Measurements from ENCODE around the gene FEZ2. TPM values are rescaled to one million over a fixed set of nuclear protein-coding genes. Genes with fewer than 3 reads are reported as not detected.

Gene FEZ2
- total and polyA plus RNA-seq, 2 of the 13 experiments (the other 11 are each of a cell fraction or from before 2014, with no cell fraction given), result 42.5 to 59.1 TPM

DNA sequence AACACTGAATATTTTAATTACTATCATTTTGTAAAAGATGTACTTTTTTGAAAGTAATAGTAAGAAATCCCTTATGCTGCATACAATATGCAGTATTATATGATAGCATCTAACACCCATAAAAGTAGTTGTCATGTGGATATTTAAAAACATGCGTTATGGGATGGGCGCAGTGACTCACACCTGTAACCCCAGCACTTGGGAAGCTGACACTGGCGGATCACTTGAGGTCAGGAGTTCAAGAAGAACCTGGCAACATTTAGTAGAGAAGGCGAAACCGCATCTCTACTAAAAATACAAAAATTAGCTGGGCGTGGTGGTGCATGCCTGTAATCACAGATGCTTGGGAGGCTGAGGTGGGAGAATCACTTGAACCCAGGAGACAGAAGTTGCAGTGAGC lies 88.9 kb downstream of the FEZ2 start:
- Histone ChIP-seq H3K27ac (ENCODE audit: extremely low read length, insufficient read depth, low read length) (no peak overlapping the region), H4K20me1 (ENCODE audit: insufficient read depth, low read length) (0 out of 2 replicates have a peak, but pooled peaks cover 3% of the 10 kb centered on the region), H3K4me2 (ENCODE audit: low read depth, low read length) (no peak overlapping the region), H3K36me3 (replicated peaks in 1 of 2; ENCODE audit: control insufficient read depth in 1 of 2, insufficient read depth in 2 of 2, low read length in 2 of 2) (peaks cover 33 to 83% of the 10 kb centered on the region in 2 experiments), H3K4me3 (replicated peaks in 1 of 3; ENCODE audit: insufficient read depth in 1 of 3, low read depth in 2 of 3, low read length in 3 of 3) (no peak overlapping the region), H2AFZ (ENCODE audit: low read length) (no peak overlapping the region), H3K79me2 (ENCODE audit: insufficient read depth, low read length) (no peaks in the 10 kb centered on the region), H3K9ac (ENCODE audit: insufficient read depth, low read depth, low read length) (no peak overlapping the region), H3K9me3 (ENCODE audit: low read length) (no peaks in the 10 kb centered on the region), H3K4me1 (ENCODE audit: insufficient read depth, low read length) (peaks cover 24% of the 10 kb centered on the region), H3K27me3 (ENCODE audit: control insufficient read depth in 1 of 2, insufficient read depth in 2 of 2, low read length in 2 of 2) (no peaks in the 10 kb centered on the region)
- intact Hi-C loops (cut with micrococcal nuclease; ENCODE audit: unreplicated experiment), result loop anchor here (5.0 to 10.0 kb wide), 2 partner anchors 153 to 534 kb away; no protein-coding TSS in a partner anchor
- DNase-seq (ENCODE audit: low spot score) (no peak), ATAC-seq (no peak), FAIRE-seq (no peak)
- 98% methylated on average over 6 of the region's 6 CpGs for WGBS (ENCODE audit: low lambda C conversion rate)
- ChIA-PET CTCF (ENCODE audit: low intra/inter-chr PET ratio, low total read pairs) (no interaction called here), POLR2A (no interaction called here)
- no TSS peak for BruUV-seq (replicated peaks)
- in situ Hi-C loops (cut with HindIII; ENCODE audit: extremely low pct_ligation_motif_present, low pct_unique_long_range_greater_than_20kb), result no loop called here
- no peak for TF ChIP-seq MXD4 (CRISPR knock-in tag; IDR thresholded peaks at IDR 0.05)
- TF ChIP-seq, protein P1, sequence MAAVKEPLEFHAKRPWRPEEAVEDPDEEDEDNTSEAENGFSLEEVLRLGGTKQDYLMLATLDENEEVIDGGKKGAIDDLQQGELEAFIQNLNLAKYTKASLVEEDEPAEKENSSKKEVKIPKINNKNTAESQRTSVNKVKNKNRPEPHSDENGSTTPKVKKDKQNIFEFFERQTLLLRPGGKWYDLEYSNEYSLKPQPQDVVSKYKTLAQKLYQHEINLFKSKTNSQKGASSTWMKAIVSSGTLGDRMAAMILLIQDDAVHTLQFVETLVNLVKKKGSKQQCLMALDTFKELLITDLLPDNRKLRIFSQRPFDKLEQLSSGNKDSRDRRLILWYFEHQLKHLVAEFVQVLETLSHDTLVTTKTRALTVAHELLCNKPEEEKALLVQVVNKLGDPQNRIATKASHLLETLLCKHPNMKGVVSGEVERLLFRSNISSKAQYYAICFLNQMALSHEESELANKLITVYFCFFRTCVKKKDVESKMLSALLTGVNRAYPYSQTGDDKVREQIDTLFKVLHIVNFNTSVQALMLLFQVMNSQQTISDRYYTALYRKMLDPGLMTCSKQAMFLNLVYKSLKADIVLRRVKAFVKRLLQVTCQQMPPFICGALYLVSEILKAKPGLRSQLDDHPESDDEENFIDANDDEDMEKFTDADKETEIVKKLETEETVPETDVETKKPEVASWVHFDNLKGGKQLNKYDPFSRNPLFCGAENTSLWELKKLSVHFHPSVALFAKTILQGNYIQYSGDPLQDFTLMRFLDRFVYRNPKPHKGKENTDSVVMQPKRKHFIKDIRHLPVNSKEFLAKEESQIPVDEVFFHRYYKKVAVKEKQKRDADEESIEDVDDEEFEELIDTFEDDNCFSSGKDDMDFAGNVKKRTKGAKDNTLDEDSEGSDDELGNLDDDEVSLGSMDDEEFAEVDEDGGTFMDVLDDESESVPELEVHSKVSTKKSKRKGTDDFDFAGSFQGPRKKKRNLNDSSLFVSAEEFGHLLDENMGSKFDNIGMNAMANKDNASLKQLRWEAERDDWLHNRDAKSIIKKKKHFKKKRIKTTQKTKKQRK (IDR thresholded peaks at IDR 0.05; ENCODE audit: low read length), result no peak
- no peak for TF ChIP-seq MYNN (CRISPR knock-in tag; IDR thresholded peaks at IDR 0.05; ENCODE audit: low read depth)
- no peak for TF ChIP-seq RFX1 (IDR thresholded peaks at IDR 0.05)
- no peak for TF ChIP-seq ZNF660 (CRISPR knock-in tag; IDR thresholded peaks at IDR 0.05; ENCODE audit: borderline replicate concordance, low read depth)
- no peak for TF ChIP-seq ZNF235 (CRISPR knock-in tag; IDR thresholded peaks at IDR 0.05; ENCODE audit: borderline replicate concordance)
- TF ChIP-seq KAT2B (IDR thresholded peaks at IDR 0.05; ENCODE audit: borderline replicate concordance, low read depth, low read length), result no peak
- TF ChIP-seq ZSCAN31 (CRISPR knock-in tag; IDR thresholded peaks at IDR 0.05; ENCODE audit: low read depth), result no peak
- TF ChIP-seq ZNF337 (CRISPR knock-in tag; IDR thresholded peaks at IDR 0.05; ENCODE audit: borderline replicate concordance, low read depth), result no peak
- TF ChIP-seq MTF1 (CRISPR knock-in tag; IDR thresholded peaks at IDR 0.05), result no peak
- no peak for TF ChIP-seq PITX1 (CRISPR knock-in tag; IDR thresholded peaks at IDR 0.05)
- TF ChIP-seq, protein P2, sequence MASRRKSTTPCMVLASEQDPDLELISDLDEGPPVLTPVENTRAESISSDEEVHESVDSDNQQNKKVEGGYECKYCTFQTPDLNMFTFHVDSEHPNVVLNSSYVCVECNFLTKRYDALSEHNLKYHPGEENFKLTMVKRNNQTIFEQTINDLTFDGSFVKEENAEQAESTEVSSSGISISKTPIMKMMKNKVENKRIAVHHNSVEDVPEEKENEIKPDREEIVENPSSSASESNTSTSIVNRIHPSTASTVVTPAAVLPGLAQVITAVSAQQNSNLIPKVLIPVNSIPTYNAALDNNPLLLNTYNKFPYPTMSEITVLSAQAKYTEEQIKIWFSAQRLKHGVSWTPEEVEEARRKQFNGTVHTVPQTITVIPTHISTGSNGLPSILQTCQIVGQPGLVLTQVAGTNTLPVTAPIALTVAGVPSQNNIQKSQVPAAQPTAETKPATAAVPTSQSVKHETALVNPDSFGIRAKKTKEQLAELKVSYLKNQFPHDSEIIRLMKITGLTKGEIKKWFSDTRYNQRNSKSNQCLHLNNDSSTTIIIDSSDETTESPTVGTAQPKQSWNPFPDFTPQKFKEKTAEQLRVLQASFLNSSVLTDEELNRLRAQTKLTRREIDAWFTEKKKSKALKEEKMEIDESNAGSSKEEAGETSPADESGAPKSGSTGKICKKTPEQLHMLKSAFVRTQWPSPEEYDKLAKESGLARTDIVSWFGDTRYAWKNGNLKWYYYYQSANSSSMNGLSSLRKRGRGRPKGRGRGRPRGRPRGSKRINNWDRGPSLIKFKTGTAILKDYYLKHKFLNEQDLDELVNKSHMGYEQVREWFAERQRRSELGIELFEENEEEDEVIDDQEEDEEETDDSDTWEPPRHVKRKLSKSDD (CRISPR knock-in tag; IDR thresholded peaks at IDR 0.05; ENCODE audit: low read depth), result no peak
- TF ChIP-seq SOX13 (IDR thresholded peaks at IDR 0.05), result no peak
- no peak for TF ChIP-seq SOX13 (CRISPR knock-in tag; conservative IDR thresholded peaks at IDR 0.05 in 1 of 2, IDR thresholded peaks at IDR 0.05 in 1 of 2)
- no peak for TF ChIP-seq MATR3 (CRISPR knock-in tag; IDR thresholded peaks at IDR 0.05)
- no peak for TF ChIP-seq SMAD1 (CRISPR knock-in tag; IDR thresholded peaks at IDR 0.05; ENCODE audit: borderline replicate concordance, low read depth)
- TF ChIP-seq TCF12 (IDR thresholded peaks at IDR 0.05), result no peak
- no peak for TF ChIP-seq TCF12 (CRISPR knock-in tag; IDR thresholded peaks at IDR 0.05)
- TF ChIP-seq SIN3A (IDR thresholded peaks at IDR 0.05; ENCODE audit: borderline replicate concordance, low read depth, low read length), result no peak
- no peak for TF ChIP-seq NONO (IDR thresholded peaks at IDR 0.05)
- no peak for TF ChIP-seq NONO (CRISPR knock-in tag; conservative IDR thresholded peaks at IDR 0.05)
- TF ChIP-seq NFE2L2 (IDR thresholded peaks at IDR 0.05; ENCODE audit: low read length), result no peak
